Measurements from ENCODE around the gene MRI1.

DNA sequence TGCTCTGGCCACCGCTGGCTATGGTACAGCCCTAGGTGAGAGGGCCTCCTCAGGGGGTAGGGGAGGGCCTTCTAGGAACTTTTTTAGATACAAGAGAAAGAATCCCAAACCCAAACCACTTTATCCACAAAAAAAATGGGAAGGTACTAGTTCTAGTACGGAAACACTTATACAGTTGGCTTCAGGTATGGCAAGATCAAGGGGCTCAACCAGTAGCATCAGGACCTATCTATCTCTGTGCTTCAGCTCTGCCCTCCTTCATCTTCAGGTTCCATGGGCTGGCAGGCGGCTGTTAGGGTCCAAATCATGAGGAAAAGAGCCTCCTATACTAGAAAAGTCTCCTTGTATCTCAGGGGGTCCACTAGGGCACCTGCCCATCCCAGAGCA, 1.8 kb downstream of the MRI1 start:
- TF ChIP-seq, protein P1, sequence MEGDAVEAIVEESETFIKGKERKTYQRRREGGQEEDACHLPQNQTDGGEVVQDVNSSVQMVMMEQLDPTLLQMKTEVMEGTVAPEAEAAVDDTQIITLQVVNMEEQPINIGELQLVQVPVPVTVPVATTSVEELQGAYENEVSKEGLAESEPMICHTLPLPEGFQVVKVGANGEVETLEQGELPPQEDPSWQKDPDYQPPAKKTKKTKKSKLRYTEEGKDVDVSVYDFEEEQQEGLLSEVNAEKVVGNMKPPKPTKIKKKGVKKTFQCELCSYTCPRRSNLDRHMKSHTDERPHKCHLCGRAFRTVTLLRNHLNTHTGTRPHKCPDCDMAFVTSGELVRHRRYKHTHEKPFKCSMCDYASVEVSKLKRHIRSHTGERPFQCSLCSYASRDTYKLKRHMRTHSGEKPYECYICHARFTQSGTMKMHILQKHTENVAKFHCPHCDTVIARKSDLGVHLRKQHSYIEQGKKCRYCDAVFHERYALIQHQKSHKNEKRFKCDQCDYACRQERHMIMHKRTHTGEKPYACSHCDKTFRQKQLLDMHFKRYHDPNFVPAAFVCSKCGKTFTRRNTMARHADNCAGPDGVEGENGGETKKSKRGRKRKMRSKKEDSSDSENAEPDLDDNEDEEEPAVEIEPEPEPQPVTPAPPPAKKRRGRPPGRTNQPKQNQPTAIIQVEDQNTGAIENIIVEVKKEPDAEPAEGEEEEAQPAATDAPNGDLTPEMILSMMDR (IDR thresholded peaks at IDR 0.05; ENCODE audit: low read depth, low read length): no peak
- no peak for TF ChIP-seq EZH2phosphoT487 (IDR thresholded peaks at IDR 0.05; ENCODE audit: low read depth)
